Ovary (tissue), 9 donors: ENCODE measurements around the gene ANXA4. TPM values are rescaled to one million over a fixed set of nuclear protein-coding genes. Genes with fewer than 3 reads are reported as not detected.
"Not testable (repeated sequence)": the region's sequence is repeated elsewhere in the genome, so short reads cannot be mapped to it uniquely, and the experiment has no call there.

ENCODE experiments used
- DNase-seq, 5 donors: peaks; one replicate each; pipeline ENCODE4 v3.0.0-alpha.2; 2019 to 2020
- H3K27ac ChIP-seq, 2 donors: fragments of 200-600 bp; one replicate each; pipeline versions ENCODE4 v1.5.1 to v1.8.0; 2019 to 2022
- H3K27me3 ChIP-seq: fragments of 200-600 bp; one replicate; pipeline ENCODE4 v1.8.0; 2022
- H3K36me3 ChIP-seq: fragments of 200-600 bp; sonication (generic); one replicate; pipeline ENCODE4 v1.5.1; 2019
- H3K4me1 ChIP-seq: one replicate; pipeline ENCODE4 v1.8.1; 2013; ENCODE audit warnings: mild to moderate bottlenecking, moderate library complexity; ENCODE audit not compliant: insufficient read depth
- H3K4me3 ChIP-seq: fragments of 200-600 bp; sonication (generic); one replicate; pipeline ENCODE4 v1.5.1; 2017
- H3K9me3 ChIP-seq, 2 donors: fragments of 200-600 bp in 1 of 2; sonication (generic) in 1 of 2; one replicate each; pipeline versions ENCODE4 v1.5.1 to v1.8.1; 2013 to 2019; ENCODE audit warnings: mild to moderate bottlenecking in 1 of 2, moderate library complexity in 1 of 2
- CTCF ChIP-seq, 3 donors: fragments of 450-650 bp in 2 of 3; fragments of 200-600 bp in 1 of 3; IDR thresholded peaks; one replicate each; pipeline versions ENCODE4 v1.5.1 to v1.8.0; 2016 to 2022; ENCODE audit warnings: antibody characterized with exemption in 3 of 3, mild to moderate bottlenecking in 1 of 3
- EP300 ChIP-seq: sonication (generic); formaldehyde crosslinking; IDR thresholded peaks from one replicate; pipeline ENCODE4 v1.6.1; 2017; ENCODE audit warnings: antibody characterized with exemption
- POLR2A ChIP-seq: fragments of 450-650 bp; IDR thresholded peaks from one replicate; pipeline ENCODE4 v1.6.1; 2017; ENCODE audit warnings: antibody characterized with exemption, mild to moderate bottlenecking, moderate library complexity
- WGBS, 3 donors: extraction: QIAGEN DNeasy Blood & Tissue Kit in 1 of 3; methylation state at CpG; one replicate each; pipeline versions ENCODE4 v1.1.5 to v1.1.7; 2013 to 2017; 5-methylcytosine and 5-hydroxymethylcytosine counted together
- intact Hi-C, 4 donors: fragments of 100-400 bp; cut with DNase I; formaldehyde crosslinking; loops; one replicate each; pipeline versions ENCODE4 v1.11.0 to v1.15.1; 2022 to 2023
- polyA plus RNA-seq, 2 donors: library from polyadenylated mRNA; stranded (reverse); fragments of 200-250 nt in 1 of 2; fragments of 350-450 nt in 1 of 2; fragmentation: Illumina TruSeq in 1 of 2; extraction: RNeasy Lipid Tissue Mini Kit (QIAGEN cat#74804) in 1 of 2; gene quantifications; one replicate each; pipeline ENCODE4 v1.2.3, GENCODE V29; 2013 to 2014
- total RNA-seq, 7 donors: library from RNA; depleted of rRNA in 2 of 7; stranded (reverse); fragments of >200 nt in 2 of 7; fragmentation: NEBNext Ultra II Directional in 3 of 7; extraction: Animal tissue kit (Norgen Biotek cat#: 25700) in 3 of 7; gene quantifications; one replicate each; pipeline versions ENCODE4 v1.1.0 to v1.2.4, GENCODE V29; 2016 to 2023
- donor health status: DM: no; HTN: no; CAD: no; lungs with moderate emphysema.
- donor health status: DM: no; HTN: no; CAD: no.
- donor health status: Bipolar disorder and iron deficiency.
- donor health status: DM: yes; HTN: yes; CAD: no.
- donor health status: DM: no; HTN: no; CAD: no.
- donor health status: DM: yes; HTN: yes; CAD: no.

ANXA4 gene
- total and polyA plus RNA-seq, 9 donors, result 25.4 to 89.7 (median 73.3) TPM

DNA sequence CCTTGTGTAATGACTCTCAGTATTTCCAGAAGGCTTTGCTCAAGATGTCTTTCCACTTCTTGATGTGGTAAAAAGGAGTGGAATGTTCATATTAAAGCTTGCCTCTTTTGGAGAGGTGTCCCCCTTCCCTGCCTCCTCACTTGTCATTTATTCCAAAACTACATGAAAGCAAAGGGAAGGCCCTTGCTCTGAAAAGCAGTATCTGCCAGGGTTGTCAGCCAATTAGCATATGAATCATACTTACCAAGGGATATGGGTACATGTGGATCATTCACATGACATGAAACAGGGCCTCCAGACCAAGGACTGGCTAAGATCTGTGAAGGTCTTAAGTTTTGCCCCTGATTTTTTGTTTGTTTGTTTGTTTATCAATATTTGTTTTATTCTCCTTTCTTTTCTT, 31.3 kb downstream of the ANXA4 start:
- intact Hi-C loops, result no loop called here
- Histone ChIP-seq H3K9me3 (no peaks in the 10 kb centered on the region), H3K36me3 (no peaks in the 10 kb centered on the region), H3K4me1 (peaks cover 3% of the 10 kb centered on the region), H3K4me3 (no peak overlapping the region), H3K27ac (no peak overlapping the region), H3K27me3 (no peaks in the 10 kb centered on the region)
- DNase-seq, result no peak
- TF ChIP-seq CTCF (IDR thresholded peaks at IDR 0.05) (no peak), EP300 (no peak), POLR2A (no peak)

DNA sequence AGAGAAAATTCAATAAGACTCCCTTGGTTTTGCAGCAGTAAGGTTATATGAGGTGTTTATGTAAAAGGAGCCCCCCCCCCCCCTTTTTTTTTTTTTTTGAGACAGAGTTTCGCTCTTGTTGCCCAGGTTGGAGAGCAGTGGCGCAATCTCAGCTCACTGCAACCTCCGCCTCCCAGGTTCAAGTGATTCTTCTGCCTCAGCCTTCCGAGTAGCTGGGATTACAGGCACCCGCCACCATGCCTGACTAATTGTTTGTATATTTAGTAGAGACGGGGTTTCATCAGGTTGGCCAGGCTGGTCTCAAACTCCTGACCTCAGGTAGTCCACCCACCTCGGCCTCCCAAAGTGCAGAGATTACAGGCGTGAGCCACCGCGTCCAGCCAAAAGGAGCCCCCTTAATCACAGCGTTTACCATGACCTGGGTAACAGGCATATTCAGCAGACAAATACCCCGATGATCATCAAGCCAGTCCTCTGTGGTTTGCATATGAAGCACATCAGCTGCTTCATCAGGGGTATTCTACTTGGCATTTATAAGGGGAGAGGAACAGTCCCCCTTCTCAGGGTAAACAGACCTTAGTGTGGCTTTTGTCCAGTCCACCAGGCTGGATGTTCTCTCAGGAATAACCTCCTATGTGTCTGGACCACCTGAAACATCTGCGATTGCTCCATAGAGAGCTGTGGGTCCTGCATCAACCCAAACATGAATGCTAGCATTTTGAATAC, 32.5 kb downstream of the ANXA4 start:
- H3K27ac ChIP-seq, intact Hi-C loops: not testable (repeated sequence)
- 95 to 97% (median 95%) methylated on average over 13 of the region's 13 CpGs for WGBS, 3 donors

GRCh38 chr2:69774984-69775982, 33.3 kb downstream of the ANXA4 start:
- Histone ChIP-seq H3K9me3 (no peaks in the 10 kb centered on the region), H3K4me1 (peaks cover 3% of the 10 kb centered on the region), H3K4me3 (no peak overlapping the region), H3K36me3 (no peaks in the 10 kb centered on the region), H3K27ac (no peak overlapping the region), H3K27me3 (no peaks in the 10 kb centered on the region)
- intact Hi-C loops, result no loop called here
- DNase-seq, result no peak
- 82 to 84% (median 83%) methylated on average over 7 of the region's 7 CpGs for WGBS, 3 donors
- no peak for TF ChIP-seq CTCF (IDR thresholded peaks at IDR 0.05)
- no peak for TF ChIP-seq EP300
- TF ChIP-seq POLR2A, result no peak

More for the DNA sequence above, 32.5 kb downstream of the ANXA4 start:
- not testable (repeated sequence) for H3K36me3 ChIP-seq, H3K4me3 ChIP-seq, H3K4me1 ChIP-seq, H3K9me3 ChIP-seq, H3K27me3 ChIP-seq, DNase-seq

- 87 to 90% (median 90%) methylated on average over 9 of the region's 9 CpGs for WGBS, 3 donors
- Histone ChIP-seq H3K4me1 (peaks cover 9% of the 10 kb centered on the region), H3K27ac (no peak overlapping the region), H3K9me3 (no peaks in the 10 kb centered on the region), H3K4me3 (no peak overlapping the region), H3K36me3 (no peaks in the 10 kb centered on the region), H3K27me3 (no peaks in the 10 kb centered on the region)
- TF ChIP-seq EP300 (no peak), CTCF (IDR thresholded peaks at IDR 0.05) (no peak), POLR2A (no peak)
- intact Hi-C loops, result no loop called here
- DNase-seq, result no peak
Observed at GRCh38 chr2:69776886-69777785, 35.2 kb downstream of the ANXA4 start.
